Immature natural killer cell (primary cell): ENCODE data around the gene ZMYND10. TPM values are rescaled to one million over a fixed set of nuclear protein-coding genes. Genes with fewer than 3 reads are reported as not detected.
A peak's percentile ranks its signal among the peaks of the same experiment; 100 is the strongest.

ENCODE experiments used
- DNase-seq, 3 donors: peaks; one replicate each; pipeline ENCODE4 v3.0.0; 2022; ENCODE audit warnings: mixed read lengths in 1 of 3
- H3K27ac Mint-ChIP-seq, 6 donors: one replicate each; pipeline ENCODE4 v1.8.0; 2020; ENCODE audit warnings: mixed read lengths in 6 of 6, mild to moderate bottlenecking in 5 of 6, inconsistent platforms in 4 of 6, moderate library complexity in 3 of 6
- H3K27me3 Mint-ChIP-seq, 3 donors: one replicate each; pipeline ENCODE4 v1.8.0; 2020 to 2021; ENCODE audit warnings: low read depth in 3 of 3, mild to moderate bottlenecking in 3 of 3, mixed read lengths in 3 of 3, moderate library complexity in 3 of 3, inconsistent platforms in 1 of 3
- H3K36me3 Mint-ChIP-seq, 3 donors: one replicate each; pipeline ENCODE4 v1.8.0; 2020; ENCODE audit warnings: mixed read lengths in 3 of 3, inconsistent platforms in 2 of 3, mild to moderate bottlenecking in 2 of 3
- H3K4me1 Mint-ChIP-seq, 2 donors: one replicate each; pipeline ENCODE4 v1.8.0; 2020; ENCODE audit warnings: inconsistent platforms in 2 of 2, mild to moderate bottlenecking in 2 of 2, mixed read lengths in 2 of 2, moderate library complexity in 1 of 2
- H3K4me3 Mint-ChIP-seq, 5 donors: one replicate each; pipeline ENCODE4 v1.8.0; 2020; ENCODE audit warnings: mild to moderate bottlenecking in 5 of 5, mixed read lengths in 5 of 5, inconsistent platforms in 3 of 5, moderate library complexity in 3 of 5
- H3K9me3 Mint-ChIP-seq, 6 donors: one replicate each; pipeline ENCODE4 v1.8.0; 2020; ENCODE audit warnings: mild to moderate bottlenecking in 6 of 6, mixed read lengths in 6 of 6, inconsistent platforms in 4 of 6, moderate library complexity in 3 of 6
- polyA plus RNA-seq, 3 donors: library from polyadenylated mRNA; unstranded; fragments of 300-500 nt; fragmentation: Illumina TruSeq; gene quantifications; one replicate each; pipeline ENCODE4 v1.2.3, GENCODE V29; 2021

Gene ZMYND10
- 1 to 10 TPM; 2.3 to 3.7 (median 3.6) TPM for polyA plus RNA-seq

GRCh38 chr3:50345586-50346234 lies at the start of gene ZMYND10:
Gene ZMYND10, minus strand, starts transcription at chr3:50345732. Its CDS starts 153 bp downstream, at chr3:50345579.
- peak within 1 kb of the TSS in 5 of 6 donors; percentile 39 to 79 (median 40) for H3K27ac Mint-ChIP-seq
- H3K4me1 Mint-ChIP-seq = peaks cover 83 to 88% of the 10 kb centered on the region in 2 donors
- H3K4me3 Mint-ChIP-seq = peak within 1 kb of the TSS; percentile 60 to 75 (median 66)
- DNase-seq = peak; percentile 50 to 65 (median 56)
- no peaks in the 10 kb centered on the region for H3K9me3 Mint-ChIP-seq
- peaks cover 12 to 15% (median 13%) of the 10 kb centered on the region in 3 donors for H3K27me3 Mint-ChIP-seq
- H3K36me3 Mint-ChIP-seq = peaks cover 0 to 14% (median 11%) of the 10 kb centered on the region in 3 donors

- DNase-seq = no peak
- no peaks in the 10 kb centered on the region for H3K36me3 Mint-ChIP-seq
- peaks cover 20% of the 10 kb centered on the region in 2 donors for H3K4me1 Mint-ChIP-seq
- no peaks in the 10 kb centered on the region for H3K9me3 Mint-ChIP-seq
- H3K4me3 Mint-ChIP-seq = peak overlapping the region in 1 of 5 donors; percentile 33
- peak overlapping the region in 1 of 6 donors; percentile 57 for H3K27ac Mint-ChIP-seq
- H3K27me3 Mint-ChIP-seq = no peaks in the 10 kb centered on the region
Observed at GRCh38 chr3:50393061-50393460, 47.5 kb upstream of the ZMYND10 start.

- Mint-ChIP-seq H3K4me3 (peak overlapping the region in 1 of 5 donors; percentile 55), H3K27me3 (no peaks in the 10 kb centered on the region), H3K36me3 (no peaks in the 10 kb centered on the region), H3K9me3 (no peaks in the 10 kb centered on the region), H3K4me1 (peaks cover 19 to 20% of the 10 kb centered on the region in 2 donors), H3K27ac (peak overlapping the region in 3 of 6 donors; percentile 0 to 75 (median 10))
- peak; percentile 15 to 19 (median 15) for DNase-seq
Observed at GRCh38 chr3:50392101-50392715, 46.7 kb upstream of the ZMYND10 start.

GRCh38 chr3:50390508-50391224 lies 45.1 kb upstream of the ZMYND10 start:
- H3K36me3 Mint-ChIP-seq = no peaks in the 10 kb centered on the region
- H3K27ac Mint-ChIP-seq = peak overlapping the region in 1 of 6 donors; percentile 52
- no peaks in the 10 kb centered on the region for H3K9me3 Mint-ChIP-seq
- peaks cover 19 to 20% of the 10 kb centered on the region in 2 donors for H3K4me1 Mint-ChIP-seq
- H3K4me3 Mint-ChIP-seq = no peak overlapping the region
- no peak for DNase-seq
- H3K27me3 Mint-ChIP-seq = no peaks in the 10 kb centered on the region

- Mint-ChIP-seq H3K4me3 (no peak overlapping the region), H3K36me3 (no peaks in the 10 kb centered on the region), H3K4me1 (peaks cover 19 to 20% of the 10 kb centered on the region in 2 donors), H3K27ac (no peak overlapping the region), H3K9me3 (no peaks in the 10 kb centered on the region), H3K27me3 (no peaks in the 10 kb centered on the region)
- no peak for DNase-seq
Observed at GRCh38 chr3:50389414-50389767, 43.9 kb upstream of the ZMYND10 start.

GRCh38 chr3:50388720-50389413 lies 43.3 kb upstream of the ZMYND10 start:
- no peak for DNase-seq
- Mint-ChIP-seq H3K4me3 (no peak overlapping the region), H3K27ac (no peak overlapping the region), H3K9me3 (no peaks in the 10 kb centered on the region), H3K27me3 (no peaks in the 10 kb centered on the region), H3K36me3 (no peaks in the 10 kb centered on the region), H3K4me1 (peaks cover 19 to 20% of the 10 kb centered on the region in 2 donors)

GRCh38 chr3:50388016-50388719 lies 42.6 kb upstream of the ZMYND10 start:
- no peaks in the 10 kb centered on the region for H3K36me3 Mint-ChIP-seq
- no peaks in the 10 kb centered on the region for H3K9me3 Mint-ChIP-seq
- H3K4me1 Mint-ChIP-seq = peaks cover 19 to 20% of the 10 kb centered on the region in 2 donors
- H3K27me3 Mint-ChIP-seq = no peaks in the 10 kb centered on the region
- no peak overlapping the region for H3K27ac Mint-ChIP-seq
- no peak overlapping the region for H3K4me3 Mint-ChIP-seq
- no peak for DNase-seq

- DNase-seq = no peak
- Mint-ChIP-seq H3K27ac (no peak overlapping the region), H3K4me3 (no peak overlapping the region), H3K4me1 (peaks cover 0 to 2% of the 10 kb centered on the region in 2 donors), H3K9me3 (no peaks in the 10 kb centered on the region), H3K27me3 (peaks cover 0 to 4% (median 0%) of the 10 kb centered on the region in 3 donors), H3K36me3 (no peaks in the 10 kb centered on the region)
Observed at GRCh38 chr3:50385754-50386153, 40.2 kb upstream of the ZMYND10 start.

- H3K27ac Mint-ChIP-seq = peak overlapping the region in 1 of 6 donors; percentile 37
- no peaks in the 10 kb centered on the region for H3K36me3 Mint-ChIP-seq
- DNase-seq = no peak
- H3K4me1 Mint-ChIP-seq = no peaks in the 10 kb centered on the region
- H3K9me3 Mint-ChIP-seq = no peaks in the 10 kb centered on the region
- H3K4me3 Mint-ChIP-seq = no peak overlapping the region
- H3K27me3 Mint-ChIP-seq = peaks cover 0 to 5% (median 0%) of the 10 kb centered on the region in 3 donors
Observed at GRCh38 chr3:50383750-50384149, 38.2 kb upstream of the ZMYND10 start.

GRCh38 chr3:50382722-50383121 lies 37.2 kb upstream of the ZMYND10 start:
- Mint-ChIP-seq H3K36me3 (peaks cover 0 to 4% (median 0%) of the 10 kb centered on the region in 3 donors), H3K4me3 (no peak overlapping the region), H3K4me1 (no peaks in the 10 kb centered on the region), H3K9me3 (no peaks in the 10 kb centered on the region), H3K27me3 (peaks cover 0 to 5% (median 0%) of the 10 kb centered on the region in 3 donors), H3K27ac (no peak overlapping the region)
- DNase-seq = no peak

- H3K4me1 Mint-ChIP-seq = no peaks in the 10 kb centered on the region
- H3K27me3 Mint-ChIP-seq = peaks cover 0 to 5% (median 0%) of the 10 kb centered on the region in 3 donors
- H3K4me3 Mint-ChIP-seq = no peak overlapping the region
- no peaks in the 10 kb centered on the region for H3K9me3 Mint-ChIP-seq
- peak overlapping the region in 1 of 6 donors; percentile 74 for H3K27ac Mint-ChIP-seq
- no peak for DNase-seq
- peaks cover 0 to 4% (median 3%) of the 10 kb centered on the region in 3 donors for H3K36me3 Mint-ChIP-seq
Observed at GRCh38 chr3:50381383-50381782, 35.9 kb upstream of the ZMYND10 start.

- Mint-ChIP-seq H3K4me1 (no peaks in the 10 kb centered on the region), H3K4me3 (no peak overlapping the region), H3K27ac (no peak overlapping the region), H3K36me3 (peaks cover 0 to 4% (median 3%) of the 10 kb centered on the region in 3 donors), H3K9me3 (no peaks in the 10 kb centered on the region), H3K27me3 (peaks cover 0 to 8% (median 0%) of the 10 kb centered on the region in 3 donors)
- no peak for DNase-seq
Observed at GRCh38 chr3:50380405-50381085, 35.0 kb upstream of the ZMYND10 start.

- Mint-ChIP-seq H3K27ac (no peak overlapping the region), H3K4me3 (no peak overlapping the region), H3K4me1 (no peaks in the 10 kb centered on the region), H3K9me3 (no peaks in the 10 kb centered on the region), H3K36me3 (peaks cover 0 to 4% (median 3%) of the 10 kb centered on the region in 3 donors), H3K27me3 (peaks cover 0 to 8% (median 0%) of the 10 kb centered on the region in 3 donors)
- DNase-seq = no peak
Observed at GRCh38 chr3:50378757-50379156, 33.2 kb upstream of the ZMYND10 start.
